ENCODE results near the gene BPIFB4.
"Not testable (repeated sequence)": the region's sequence is repeated elsewhere in the genome, so short reads cannot be mapped to it uniquely, and the experiment has no call there.

Gene BPIFB4

DNA sequence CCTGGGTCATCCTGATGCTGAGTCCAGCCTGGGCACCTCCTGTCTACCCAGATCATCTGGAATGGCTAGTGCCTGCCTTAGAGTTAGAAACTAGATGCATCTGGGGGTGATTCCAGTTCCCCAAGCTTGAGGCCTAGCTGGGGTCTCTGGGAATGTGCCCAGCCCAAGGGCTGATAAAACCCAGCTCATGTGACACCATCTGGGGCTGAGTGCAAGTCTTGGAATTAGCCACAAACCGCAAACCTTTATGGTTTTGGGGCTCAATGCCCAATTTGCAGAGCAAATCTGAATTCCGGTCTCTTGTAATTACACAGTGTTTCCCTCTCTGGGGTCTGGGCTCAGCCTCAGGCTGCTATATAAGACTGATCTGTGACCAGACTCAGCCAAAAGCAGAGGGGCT lies at the start of gene BPIFB4:
BPIFB4 (plus strand) TSS at position 385 of the 400 bp plus-strand sequence. CDS start 1,884 bp downstream, outside the sequence.
- no peak for DNase-seq (ENCODE audit: low spot score)

DNA sequence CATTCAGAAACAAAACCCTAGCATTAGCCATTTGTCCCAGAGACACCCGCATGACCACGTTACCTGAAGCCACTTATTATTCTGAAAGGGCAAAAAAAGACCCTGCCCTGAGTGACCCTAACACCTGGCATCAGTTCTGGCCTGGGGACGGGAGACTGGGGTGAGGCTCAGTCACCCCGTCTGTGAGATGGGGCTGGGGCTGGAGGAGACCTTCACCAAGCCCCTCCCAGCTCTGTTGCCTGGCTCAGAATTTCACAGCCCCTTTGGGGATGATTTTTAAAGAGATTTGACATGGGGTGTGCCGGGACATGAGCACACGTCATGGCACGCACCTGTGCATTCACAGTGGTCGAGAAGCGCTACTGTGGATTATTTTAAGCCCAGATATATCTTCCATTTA lies 49.4 kb upstream of the BPIFB4 start:
- no peak for DNase-seq (ENCODE audit: low spot score)

DNA sequence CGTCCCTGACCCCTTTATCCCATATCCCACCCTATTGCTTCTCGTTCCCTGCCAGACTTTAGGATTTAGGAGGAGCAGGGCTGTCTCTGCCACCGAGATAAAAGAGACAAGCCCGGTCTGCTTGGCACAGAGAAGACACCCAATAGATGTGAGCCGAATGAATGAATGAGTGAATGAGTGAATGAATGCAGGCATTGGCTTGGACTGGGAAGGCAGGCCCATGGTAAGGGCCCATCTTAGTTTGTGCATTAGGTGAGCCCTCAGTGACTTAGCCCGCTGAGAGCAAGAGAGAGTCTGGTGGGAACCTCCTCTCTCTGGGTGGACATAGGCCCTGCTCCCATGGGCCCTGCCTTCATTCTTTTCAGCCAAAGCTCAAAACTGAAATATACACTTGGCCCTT lies 48.9 kb upstream of the BPIFB4 start:
- DNase-seq (ENCODE audit: low spot score) = no peak

DNA sequence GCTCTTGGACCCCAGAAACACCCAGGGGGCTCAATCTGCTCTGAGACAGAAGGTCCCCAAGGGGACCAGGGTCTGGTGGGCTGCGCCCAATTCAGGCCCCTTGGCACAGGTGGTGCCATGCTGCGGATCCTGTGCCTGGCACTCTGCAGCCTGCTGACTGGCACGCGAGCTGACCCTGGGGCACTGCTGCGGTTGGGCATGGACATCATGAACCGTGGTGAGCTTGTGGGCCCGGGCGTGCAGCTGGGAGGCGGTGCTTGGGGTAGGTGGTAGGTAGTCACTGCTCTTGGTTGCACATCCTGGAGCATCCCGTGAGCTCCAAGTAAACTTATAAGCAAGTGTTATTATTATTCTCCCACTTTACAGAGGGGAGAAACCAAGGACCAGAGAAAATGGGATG lies 47.9 kb upstream of the BPIFB4 start, which contains the start of gene BPIFB6:
BPIFB6 (plus strand) TSS at position 118 of the 400 bp plus-strand sequence; CDS start at position 118, 0 bp downstream.
- no peak for DNase-seq (ENCODE audit: low spot score)

DNA sequence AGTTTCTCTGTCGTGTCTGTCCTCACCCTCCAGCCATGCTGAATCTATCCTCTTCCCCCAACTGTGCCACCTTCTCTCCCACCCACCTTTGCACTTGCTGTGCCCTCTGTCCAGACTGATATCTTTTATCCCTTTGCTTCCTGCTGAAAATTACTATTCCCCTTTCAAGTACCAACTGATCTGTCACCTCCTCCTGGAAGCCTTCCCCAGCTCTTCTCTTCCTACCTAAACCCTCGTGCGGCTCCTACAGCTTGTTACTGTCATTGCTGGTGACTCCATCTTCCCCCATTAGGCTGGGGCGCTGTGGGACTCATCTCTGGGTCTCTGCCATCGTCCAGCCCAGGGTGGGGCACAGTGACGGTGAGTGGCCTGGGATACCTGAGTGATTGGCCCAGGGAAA lies 46.9 kb upstream of the BPIFB4 start:
- no peak for DNase-seq (ENCODE audit: low spot score)

DNA sequence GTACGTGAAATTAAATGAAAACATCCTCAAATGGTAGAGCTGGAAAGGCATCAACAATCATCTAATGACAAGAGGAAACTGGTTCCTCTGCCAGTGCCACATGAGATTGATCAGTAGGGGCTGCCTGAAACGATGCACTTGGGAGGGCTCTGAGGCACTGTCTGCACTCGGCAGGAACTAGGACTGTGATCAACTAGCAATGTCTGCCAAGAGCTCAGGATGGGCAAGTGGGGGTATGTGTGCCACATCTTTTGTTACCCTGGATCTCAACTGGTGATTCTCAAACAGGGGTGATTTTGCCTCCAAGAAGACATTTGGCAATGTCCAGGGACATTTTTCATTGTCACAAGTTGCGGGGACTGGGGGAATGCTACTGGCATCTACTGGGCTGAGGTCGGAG lies 46.1 kb upstream of the BPIFB4 start:
- DNase-seq (ENCODE audit: low spot score) = no peak

DNA sequence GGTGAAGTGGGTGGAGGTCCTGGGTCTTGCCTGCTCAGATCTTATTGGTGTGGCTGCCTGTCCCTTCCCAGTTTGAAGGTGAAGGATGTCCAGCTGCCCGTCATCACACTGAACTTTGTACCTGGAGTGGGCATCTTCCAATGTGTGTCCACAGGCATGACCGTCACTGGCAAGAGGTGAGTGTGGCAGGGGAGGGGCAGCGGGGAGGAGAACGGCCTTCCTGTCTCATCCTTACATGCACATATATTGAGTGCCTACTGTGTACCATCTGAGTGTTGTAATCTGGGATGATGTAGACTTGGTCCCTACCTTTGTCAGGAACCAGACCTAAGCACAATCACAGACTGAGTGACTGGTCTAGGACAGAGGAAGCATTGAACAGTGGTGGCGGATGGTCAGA lies 45.3 kb upstream of the BPIFB4 start:
- DNase-seq (ENCODE audit: low spot score) = no peak

DNA sequence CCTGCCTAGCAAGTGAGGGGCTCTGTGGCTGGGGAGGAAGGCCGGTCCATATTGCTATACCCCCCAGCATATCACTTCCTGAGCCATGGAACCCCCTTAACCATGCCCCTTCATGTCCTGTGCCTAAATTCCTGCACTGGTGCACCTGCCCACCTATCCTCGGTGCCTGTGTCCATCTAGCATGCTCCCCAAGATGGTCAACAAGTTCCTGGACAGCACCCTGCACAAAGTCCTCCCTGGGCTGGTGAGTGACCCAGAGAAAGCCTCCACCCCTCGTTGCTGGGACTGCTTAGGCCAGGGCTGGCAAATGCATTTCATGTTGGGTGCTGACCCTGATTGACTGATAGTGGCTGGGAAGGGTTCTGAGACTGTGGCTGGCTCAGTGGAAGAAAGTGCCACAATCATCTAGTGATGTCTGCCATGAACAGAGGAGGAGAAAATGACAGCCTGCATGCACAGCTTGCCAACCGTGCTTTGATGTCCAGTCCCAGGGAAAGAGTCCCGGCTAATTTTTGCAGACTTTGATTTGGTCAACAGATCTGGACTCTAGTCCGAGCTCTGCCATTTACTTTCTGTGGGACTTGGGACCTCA lies 44.4 kb upstream of the BPIFB4 start:
- DNase-seq (ENCODE audit: low spot score) = no peak

DNA sequence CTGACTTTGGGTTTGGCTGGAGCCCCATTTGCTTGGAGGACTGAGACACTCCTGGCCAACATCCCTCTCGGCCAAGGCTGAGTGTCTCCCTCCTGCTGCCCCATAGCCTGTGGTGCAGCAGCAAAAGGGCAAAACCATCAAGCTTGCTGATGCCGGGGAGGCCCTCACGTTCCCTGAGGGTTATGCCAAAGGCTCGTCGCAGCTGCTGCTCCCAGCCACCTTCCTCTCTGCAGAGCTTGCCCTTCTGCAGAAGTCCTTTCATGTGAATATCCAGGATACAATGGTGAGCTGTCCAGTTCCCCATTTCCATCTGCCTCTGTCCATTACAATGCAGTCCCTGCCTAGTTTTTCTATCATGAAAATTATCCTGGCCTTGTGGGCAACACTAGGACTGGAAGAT lies 42.0 kb upstream of the BPIFB4 start:
- no peak for DNase-seq (ENCODE audit: low spot score)

DNA sequence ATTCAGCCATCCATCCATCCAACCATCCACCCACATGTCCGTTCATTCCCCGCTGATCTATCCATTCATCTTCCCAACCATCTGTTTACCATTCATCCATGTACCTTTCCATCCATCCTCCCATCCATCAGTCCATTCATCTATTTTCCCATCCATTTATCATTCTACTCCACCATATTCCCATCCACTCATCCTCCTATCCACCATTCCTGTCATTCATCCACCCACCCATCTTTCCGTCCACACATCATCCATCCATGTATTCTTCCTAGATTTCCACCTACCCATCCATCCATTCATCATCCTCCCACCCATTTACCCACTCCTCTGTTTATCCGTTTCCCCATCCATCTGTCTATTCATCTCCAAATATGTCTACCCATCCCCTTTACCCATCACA lies 41.2 kb upstream of the BPIFB4 start:
- DNase-seq (ENCODE audit: low spot score) = no peak

DNA sequence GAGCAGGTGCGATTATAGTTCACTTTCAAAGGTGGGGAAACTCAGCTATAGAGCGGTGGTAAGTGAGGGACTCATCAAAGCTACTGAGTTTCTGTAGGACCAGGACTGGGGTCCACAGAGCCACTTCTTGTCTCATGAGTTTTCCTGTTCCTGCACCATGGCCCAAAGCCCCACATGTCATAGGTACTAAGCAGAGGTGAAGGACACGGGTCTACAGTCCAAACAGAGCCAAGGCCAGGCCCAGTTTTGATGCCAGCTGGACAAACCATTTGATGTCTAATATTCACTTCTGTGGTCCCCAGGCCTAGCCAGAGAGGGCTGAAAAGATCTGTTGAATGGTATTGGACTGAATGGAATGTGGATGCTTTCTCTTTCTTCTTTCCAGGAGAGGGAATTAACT lies 37.0 kb upstream of the BPIFB4 start:
- no peak for DNase-seq (ENCODE audit: low spot score)

DNA sequence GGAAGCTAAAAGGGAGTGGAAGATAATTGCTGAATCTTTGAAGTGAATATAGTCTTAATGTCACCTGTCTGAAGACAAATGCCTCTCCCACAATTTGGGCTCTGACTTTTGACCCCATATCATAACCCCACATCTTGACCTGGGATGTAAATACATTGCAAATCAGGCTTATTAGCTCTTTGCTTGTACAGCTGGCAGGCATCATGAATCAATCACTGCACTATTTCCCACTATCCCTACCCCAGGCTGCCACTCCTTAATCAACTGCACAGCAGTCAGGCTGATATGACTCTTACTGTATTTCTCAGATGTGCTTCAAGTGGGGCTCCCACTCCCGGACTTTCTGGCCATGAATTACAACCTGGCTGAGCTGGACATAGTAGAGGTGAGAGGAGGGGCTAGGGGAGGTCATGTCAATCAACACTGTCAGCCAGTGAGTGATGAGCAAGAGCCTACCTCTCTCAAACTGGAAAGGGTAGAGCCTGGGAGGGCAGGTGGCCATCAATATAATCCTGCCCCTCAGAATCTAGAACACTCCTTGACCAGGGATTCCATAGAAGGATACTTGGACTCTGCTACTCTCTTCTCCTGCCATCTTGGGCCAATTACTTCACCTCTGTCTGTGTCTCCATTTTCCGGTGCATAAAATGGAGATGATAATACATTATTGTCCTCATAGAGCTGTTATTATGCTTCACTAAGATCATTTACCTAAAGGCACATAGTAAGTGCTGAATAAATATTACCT lies 36.3 kb upstream of the BPIFB4 start:
- no peak for DNase-seq (ENCODE audit: low spot score)

DNA sequence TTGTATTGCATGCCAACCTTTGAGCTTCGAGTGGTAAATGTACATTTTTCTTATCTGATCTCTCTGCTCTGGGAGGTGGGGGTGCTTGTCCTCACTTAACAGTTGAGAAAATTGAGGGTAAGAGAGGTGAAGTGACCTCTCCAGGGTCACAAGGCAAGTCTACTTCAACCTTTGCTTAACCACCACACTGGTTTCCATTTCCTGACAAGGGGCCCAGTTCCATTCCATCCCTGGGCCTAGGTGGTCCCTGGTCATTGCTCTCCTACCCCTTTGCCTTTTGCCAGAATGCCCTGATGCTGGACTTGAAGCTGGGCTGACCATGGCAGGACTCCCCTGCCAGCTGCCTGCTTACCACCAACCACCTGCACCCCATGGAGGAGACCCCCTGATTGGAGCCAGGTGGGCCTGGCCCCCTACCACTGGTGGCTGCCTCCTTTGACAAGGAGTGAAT lies 35.7 kb upstream of the BPIFB4 start:
- no peak for DNase-seq (ENCODE audit: low spot score)

DNA sequence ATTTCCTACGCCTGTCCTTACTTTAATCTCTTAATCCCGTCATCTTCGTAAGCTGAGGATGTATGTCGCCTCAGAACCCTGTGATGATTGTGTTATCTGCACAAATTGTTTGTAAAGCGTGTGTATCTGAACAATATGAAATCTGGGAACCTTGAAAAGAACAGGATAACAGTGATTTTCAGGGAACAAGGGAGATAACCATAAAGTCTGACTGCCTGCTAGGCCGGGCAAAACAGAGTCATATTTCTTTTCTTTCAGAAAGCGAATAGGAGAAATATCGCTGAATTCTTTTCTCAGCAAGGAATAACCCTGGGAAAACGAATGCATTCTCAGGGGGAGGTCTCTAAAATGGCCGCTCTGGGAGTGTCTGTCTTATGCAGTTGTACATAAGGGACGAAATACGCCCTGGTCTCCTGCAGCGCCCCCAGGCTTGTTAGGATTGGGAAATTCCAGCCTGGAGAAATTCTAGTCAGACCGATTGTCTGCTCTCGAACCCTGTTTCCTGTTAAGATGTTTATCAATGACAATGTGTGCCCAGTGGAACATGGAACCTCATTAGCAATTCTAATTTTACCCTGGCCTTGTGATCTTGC lies 34.2 kb upstream of the BPIFB4 start:
- DNase-seq (ENCODE audit: low spot score) = not testable (repeated sequence)

DNA sequence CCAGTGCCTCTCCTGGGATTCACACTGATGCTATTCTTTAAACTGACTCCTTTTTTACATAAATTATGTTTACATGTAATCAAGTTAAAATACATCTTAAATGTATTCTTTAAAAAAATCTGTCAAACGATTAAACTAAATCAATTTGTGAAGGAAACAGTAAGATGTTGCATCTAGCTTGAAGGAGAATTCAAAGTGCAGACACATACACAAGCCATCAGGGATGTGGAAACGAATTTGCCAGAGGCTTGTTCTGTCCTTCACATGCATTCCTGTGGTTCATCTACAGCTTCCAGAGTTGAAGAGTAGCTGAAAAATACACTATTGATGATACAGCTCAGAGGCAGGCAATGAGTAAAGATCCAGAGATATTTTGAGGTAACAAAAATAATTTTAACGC lies 33.0 kb upstream of the BPIFB4 start:
- DNase-seq (ENCODE audit: low spot score) = no peak

DNA sequence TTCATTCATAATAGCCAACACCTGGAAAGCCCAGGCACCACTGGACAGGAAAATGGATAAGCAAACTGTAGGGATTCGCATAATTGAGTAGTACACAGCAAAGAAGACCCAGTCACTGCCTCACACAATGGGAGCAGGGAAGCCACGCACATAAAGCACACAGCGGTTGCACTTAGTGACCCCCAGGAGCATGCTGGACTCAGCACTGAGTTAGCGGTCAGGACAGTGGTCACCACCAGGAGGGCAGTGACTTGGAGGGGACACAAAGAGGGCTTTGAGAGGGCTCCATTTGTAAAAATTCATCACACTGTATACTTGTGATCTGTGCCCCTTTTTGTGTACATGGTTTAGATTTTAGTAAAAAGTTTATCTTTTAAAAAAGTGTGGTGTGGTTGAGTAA lies 28.1 kb upstream of the BPIFB4 start:
- DNase-seq (ENCODE audit: low spot score) = no peak

DNA sequence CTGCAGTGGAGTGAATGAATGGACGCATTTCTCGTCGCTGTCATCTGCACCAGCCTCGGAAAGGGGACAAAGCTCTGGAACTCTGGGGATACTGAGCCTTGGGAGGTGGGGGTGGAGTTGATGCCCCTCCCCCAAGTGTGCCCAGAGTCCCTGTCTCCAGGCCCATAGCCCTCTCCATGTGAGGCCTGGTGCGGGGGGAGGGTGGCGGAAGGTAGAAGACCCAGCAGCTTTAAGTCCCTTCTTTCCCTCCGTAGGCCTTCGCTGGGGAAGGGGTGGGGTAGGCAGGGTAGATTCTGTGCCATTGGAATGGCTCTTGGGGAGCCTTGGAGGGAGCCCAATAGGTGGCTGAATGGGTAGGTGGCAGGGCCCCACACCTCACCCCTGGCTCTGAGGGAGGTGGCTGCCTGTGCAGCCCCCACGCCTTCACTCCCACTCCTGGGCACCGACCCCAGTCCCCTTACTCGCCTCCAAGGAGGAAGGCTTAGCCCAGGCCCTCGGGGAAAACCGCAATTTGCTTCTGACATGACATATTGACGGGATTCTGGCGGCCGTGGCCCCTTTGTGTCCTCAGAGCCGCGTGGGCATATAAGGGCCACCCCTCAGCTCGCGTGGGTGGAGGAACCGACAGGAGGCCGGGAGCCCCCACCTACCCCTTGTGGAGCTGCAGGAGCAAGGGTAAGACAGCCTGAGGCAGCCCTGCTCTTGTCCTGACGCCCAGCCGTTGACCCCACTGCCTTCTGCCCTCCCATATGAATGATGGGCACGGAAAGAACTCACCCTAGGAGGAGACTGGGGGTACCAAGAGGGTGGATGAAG lies 25.9 kb upstream of the BPIFB4 start, which contains the start of gene BPIFB3:
BPIFB3 (plus strand) TSS at position 613 of the 816 bp plus-strand sequence. CDS start 1,533 bp downstream, outside the sequence.
- DNase-seq (ENCODE audit: low spot score) = no peak

DNA sequence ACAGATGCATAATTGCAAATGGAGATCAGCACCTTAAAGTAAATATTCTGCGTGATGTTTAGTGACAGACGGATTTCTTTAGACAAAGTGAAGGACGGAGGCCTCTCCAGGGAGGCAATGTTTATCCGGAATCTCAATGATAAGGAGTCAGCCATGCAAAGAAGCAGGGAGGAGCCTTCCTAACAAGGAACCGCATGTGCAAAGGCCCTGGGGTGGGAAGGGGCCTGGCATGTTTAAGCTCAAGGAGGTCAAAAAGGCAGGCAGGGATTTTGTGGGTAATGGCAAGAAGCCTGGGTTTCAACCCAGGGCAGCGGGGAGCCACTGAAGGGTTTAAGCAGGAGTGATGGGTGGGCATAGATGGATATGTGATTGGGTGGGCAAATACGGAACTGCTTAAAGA lies 25.1 kb upstream of the BPIFB4 start:
- no peak for DNase-seq (ENCODE audit: low spot score)

DNA sequence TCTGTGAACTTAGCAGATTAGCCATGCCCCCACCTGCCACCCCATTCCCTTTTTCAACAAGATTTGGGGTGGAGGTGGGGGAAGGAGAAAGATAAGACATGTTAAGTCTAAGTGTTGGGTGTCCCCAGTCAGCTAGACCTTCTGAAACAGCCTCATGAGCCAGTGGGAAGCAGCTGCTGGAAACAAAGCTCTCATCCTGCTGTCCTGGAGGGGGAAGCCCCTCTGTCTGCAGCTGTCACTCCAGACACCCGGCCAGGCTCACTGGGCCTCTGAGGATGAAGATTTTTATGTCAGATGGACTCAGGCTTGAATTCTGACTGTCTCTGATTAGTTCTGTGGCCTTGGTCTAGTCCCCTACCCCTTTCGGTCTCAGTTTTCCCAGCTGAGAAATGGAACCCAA lies 24.7 kb upstream of the BPIFB4 start:
- no peak for DNase-seq (ENCODE audit: low spot score)

DNA sequence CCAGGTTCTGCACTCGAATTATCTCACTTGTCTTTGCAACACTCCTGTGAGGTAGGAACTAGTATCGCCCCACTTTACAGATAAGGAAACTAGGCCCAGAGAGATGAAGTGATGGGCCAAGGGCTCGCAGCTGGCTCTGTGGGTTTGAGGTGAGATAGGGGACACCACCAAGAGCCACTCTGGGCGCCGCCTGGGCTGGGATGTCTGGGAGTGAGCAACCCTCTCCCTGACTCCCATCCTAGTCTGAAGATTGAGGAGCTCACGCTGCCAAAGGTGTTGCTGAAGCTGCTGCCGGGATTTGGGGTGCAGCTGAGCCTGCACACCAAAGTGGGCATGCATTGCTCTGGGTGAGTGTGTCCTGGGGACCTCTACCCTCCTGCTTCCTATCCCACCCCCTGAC lies 20.3 kb upstream of the BPIFB4 start:
- no peak for DNase-seq (ENCODE audit: low spot score)

DNA sequence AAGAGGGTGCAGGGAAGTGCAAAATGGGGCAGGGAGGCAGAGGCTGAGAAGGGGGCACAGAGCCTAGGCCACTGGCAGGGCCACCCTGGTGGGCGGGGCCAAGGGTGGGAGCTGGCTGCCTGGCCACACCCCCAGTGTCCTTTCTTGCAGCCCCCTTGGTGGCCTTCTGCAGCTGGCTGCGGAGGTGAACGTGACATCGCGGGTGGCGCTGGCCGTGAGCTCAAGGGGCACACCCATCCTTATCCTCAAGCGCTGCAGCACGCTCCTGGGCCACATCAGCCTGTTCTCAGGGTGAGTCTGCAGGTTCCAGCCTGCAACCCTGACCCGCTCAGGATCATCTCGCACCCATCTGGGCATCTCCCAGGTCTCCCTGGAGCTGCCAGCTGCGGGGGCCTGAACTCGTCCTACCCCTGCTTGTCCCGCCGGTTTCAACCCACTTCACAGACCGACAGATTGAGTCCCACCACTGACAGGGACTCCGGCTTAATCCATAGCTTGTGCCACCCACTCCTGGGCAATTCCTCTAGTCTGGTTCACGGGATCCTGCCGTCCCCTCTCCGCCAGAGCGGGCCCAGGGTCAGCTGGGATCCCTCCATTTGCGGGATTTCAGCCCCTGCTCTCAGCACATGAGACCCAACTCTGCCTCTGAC lies 19.6 kb upstream of the BPIFB4 start:
- DNase-seq (ENCODE audit: low spot score) = no peak

DNA sequence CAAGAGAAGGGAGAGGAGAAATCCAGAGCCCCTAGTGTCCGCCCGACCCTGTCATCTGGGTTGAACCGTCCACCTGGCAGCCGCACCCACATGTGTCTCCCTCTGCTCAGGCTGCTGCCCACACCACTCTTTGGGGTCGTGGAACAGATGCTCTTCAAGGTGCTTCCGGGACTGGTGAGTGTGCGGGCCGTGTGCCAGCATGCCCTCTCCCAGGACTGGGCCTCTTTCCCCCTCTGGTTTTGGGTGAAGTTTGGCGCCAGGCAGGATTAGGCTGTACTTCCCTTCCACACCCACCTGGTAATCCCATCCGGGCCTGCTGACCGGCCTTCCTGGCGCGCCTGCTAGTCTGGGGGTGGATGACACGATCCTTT lies 17.8 kb upstream of the BPIFB4 start:
- no peak for DNase-seq (ENCODE audit: low spot score)

All from CD4-positive, alpha-beta T cell treated with Interleukin-6 at 100 ng/mL for 8 hours (primary cell).